22Rv1 (cell line): ENCODE results near the gene MOK.

Source experiments
- CTCF ChIP-seq: fragments of 450-650 bp; IDR thresholded peaks from 2 replicates; pipeline ENCODE4 v1.5.1; 2017; ENCODE audit warnings: mild to moderate bottlenecking
- ZFX ChIP-seq: fragments of 450-650 bp; IDR thresholded peaks from 2 replicates; pipeline ENCODE4 v1.6.1; 2017; ENCODE audit warnings: antibody characterized with exemption, borderline replicate concordance

DNA sequence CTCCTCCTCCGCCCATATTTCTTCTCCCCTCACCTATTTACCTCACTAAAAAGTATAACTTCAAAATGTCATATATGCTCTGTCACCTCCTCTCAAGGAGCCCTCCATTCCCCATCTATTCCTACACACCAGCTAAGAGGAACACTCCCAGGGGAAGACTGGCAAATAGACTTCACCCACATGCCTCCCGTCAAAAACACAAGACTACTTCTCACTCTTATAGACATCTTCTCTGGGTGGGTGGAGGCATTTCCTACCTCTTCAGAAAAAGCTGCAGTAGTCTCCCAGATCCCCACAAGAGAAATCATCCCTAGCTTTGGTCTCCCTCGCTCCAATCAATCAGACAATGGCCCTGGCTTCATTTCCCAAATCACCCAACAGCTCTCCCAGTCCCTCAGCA lies 66.2 kb downstream of the MOK start:
- TF ChIP-seq CTCF = no peak
- TF ChIP-seq ZFX = no peak
